Uterus (tissue), 2 donors: ENCODE results near the gene PGAM4.
"Not testable (repeated sequence)": the region's sequence is repeated elsewhere in the genome, so short reads cannot be mapped to it uniquely, and the experiment has no call there.

ENCODE experiments used
- POLR2A ChIP-seq, 2 donors: fragments of 450-650 bp; IDR thresholded peaks; one replicate each; pipeline ENCODE4 v1.6.1; 2016; ENCODE audit warnings: antibody characterized with exemption in 2 of 2, mild to moderate bottlenecking in 1 of 2, moderate library complexity in 1 of 2
- TF ChIP-seq, protein P1 (sequence below), 4 experiments: fragments of 200-600 bp in 2 of 4; fragments of 450-650 bp in 2 of 4; sonication (generic) in 2 of 4; IDR thresholded peaks; one replicate each; pipeline ENCODE4 v1.5.1; 2016 to 2019; ENCODE audit warnings: antibody characterized with exemption in 4 of 4, mild to moderate bottlenecking in 2 of 4, moderate library complexity in 1 of 4

DNA sequence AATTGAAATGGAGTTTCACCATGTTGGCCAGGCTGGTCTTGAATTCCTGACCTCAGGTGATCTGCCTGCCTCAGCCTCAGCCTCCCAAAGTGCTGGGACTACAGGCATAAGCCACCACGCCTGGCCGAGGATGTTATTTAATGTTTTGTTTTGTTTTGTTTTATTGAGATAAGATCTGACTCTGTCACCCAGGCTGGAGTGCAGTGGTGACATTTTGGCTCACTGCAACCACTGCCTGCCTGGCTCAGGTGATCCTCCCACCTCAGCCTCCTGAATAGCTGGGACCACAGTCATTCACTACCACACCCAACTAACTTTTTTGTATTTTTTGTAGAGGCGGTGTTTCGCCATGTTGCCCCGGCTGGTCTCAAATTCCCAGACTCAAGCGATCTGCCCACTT is 24.4 kb downstream of the PGAM4 start:
- TF ChIP-seq, protein P1, sequence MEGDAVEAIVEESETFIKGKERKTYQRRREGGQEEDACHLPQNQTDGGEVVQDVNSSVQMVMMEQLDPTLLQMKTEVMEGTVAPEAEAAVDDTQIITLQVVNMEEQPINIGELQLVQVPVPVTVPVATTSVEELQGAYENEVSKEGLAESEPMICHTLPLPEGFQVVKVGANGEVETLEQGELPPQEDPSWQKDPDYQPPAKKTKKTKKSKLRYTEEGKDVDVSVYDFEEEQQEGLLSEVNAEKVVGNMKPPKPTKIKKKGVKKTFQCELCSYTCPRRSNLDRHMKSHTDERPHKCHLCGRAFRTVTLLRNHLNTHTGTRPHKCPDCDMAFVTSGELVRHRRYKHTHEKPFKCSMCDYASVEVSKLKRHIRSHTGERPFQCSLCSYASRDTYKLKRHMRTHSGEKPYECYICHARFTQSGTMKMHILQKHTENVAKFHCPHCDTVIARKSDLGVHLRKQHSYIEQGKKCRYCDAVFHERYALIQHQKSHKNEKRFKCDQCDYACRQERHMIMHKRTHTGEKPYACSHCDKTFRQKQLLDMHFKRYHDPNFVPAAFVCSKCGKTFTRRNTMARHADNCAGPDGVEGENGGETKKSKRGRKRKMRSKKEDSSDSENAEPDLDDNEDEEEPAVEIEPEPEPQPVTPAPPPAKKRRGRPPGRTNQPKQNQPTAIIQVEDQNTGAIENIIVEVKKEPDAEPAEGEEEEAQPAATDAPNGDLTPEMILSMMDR (IDR thresholded peaks at IDR 0.05), result not testable (repeated sequence)
- not testable (repeated sequence) for TF ChIP-seq POLR2A (IDR thresholded peaks at IDR 0.05)
